Measurements from ENCODE around the gene PTTG2.

- TF ChIP-seq, protein P1, sequence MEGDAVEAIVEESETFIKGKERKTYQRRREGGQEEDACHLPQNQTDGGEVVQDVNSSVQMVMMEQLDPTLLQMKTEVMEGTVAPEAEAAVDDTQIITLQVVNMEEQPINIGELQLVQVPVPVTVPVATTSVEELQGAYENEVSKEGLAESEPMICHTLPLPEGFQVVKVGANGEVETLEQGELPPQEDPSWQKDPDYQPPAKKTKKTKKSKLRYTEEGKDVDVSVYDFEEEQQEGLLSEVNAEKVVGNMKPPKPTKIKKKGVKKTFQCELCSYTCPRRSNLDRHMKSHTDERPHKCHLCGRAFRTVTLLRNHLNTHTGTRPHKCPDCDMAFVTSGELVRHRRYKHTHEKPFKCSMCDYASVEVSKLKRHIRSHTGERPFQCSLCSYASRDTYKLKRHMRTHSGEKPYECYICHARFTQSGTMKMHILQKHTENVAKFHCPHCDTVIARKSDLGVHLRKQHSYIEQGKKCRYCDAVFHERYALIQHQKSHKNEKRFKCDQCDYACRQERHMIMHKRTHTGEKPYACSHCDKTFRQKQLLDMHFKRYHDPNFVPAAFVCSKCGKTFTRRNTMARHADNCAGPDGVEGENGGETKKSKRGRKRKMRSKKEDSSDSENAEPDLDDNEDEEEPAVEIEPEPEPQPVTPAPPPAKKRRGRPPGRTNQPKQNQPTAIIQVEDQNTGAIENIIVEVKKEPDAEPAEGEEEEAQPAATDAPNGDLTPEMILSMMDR (IDR thresholded peaks at IDR 0.05; ENCODE audit: poor library complexity, severe bottlenecking) = no peak
- no peak for TF ChIP-seq POLR2AphosphoS5 (IDR thresholded peaks at IDR 0.05)
- TF ChIP-seq SMC3 (conservative IDR thresholded peaks at IDR 0.05; ENCODE audit: poor library complexity) = no peak
- no peak for TF ChIP-seq TAF1 (IDR thresholded peaks at IDR 0.05; ENCODE audit: low read depth)
- TF ChIP-seq RAD21 (conservative IDR thresholded peaks at IDR 0.05) = no peak
- TF ChIP-seq EZH2 (IDR thresholded peaks at IDR 0.05; ENCODE audit: borderline replicate concordance, insufficient read depth, low read length, poor library complexity, severe bottlenecking) = no peak
- TF ChIP-seq EP300 (conservative IDR thresholded peaks at IDR 0.05; ENCODE audit: poor library complexity, severe bottlenecking) = no peak
- TF ChIP-seq, protein P2, sequence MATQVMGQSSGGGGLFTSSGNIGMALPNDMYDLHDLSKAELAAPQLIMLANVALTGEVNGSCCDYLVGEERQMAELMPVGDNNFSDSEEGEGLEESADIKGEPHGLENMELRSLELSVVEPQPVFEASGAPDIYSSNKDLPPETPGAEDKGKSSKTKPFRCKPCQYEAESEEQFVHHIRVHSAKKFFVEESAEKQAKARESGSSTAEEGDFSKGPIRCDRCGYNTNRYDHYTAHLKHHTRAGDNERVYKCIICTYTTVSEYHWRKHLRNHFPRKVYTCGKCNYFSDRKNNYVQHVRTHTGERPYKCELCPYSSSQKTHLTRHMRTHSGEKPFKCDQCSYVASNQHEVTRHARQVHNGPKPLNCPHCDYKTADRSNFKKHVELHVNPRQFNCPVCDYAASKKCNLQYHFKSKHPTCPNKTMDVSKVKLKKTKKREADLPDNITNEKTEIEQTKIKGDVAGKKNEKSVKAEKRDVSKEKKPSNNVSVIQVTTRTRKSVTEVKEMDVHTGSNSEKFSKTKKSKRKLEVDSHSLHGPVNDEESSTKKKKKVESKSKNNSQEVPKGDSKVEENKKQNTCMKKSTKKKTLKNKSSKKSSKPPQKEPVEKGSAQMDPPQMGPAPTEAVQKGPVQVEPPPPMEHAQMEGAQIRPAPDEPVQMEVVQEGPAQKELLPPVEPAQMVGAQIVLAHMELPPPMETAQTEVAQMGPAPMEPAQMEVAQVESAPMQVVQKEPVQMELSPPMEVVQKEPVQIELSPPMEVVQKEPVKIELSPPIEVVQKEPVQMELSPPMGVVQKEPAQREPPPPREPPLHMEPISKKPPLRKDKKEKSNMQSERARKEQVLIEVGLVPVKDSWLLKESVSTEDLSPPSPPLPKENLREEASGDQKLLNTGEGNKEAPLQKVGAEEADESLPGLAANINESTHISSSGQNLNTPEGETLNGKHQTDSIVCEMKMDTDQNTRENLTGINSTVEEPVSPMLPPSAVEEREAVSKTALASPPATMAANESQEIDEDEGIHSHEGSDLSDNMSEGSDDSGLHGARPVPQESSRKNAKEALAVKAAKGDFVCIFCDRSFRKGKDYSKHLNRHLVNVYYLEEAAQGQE (IDR thresholded peaks at IDR 0.05; ENCODE audit: borderline replicate concordance) = no peak
- no peak for TF ChIP-seq MXI1 (conservative IDR thresholded peaks at IDR 0.05; ENCODE audit: poor library complexity, severe bottlenecking)
Measured at GRCh38 chr4:37981844-37982720, 21.9 kb downstream of the PTTG2 start.

Measured in neural cell (in vitro differentiated cells).